Ectodermal cell (in vitro differentiated cells): ENCODE measurements around the gene ZNF576.

Experiments
- H3K27ac ChIP-seq: 2 replicates; pipeline ENCODE4 v1.7.0; 2013; ENCODE audit warnings: mild to moderate bottlenecking, low read depth, low read length; ENCODE audit not compliant: insufficient read depth, poor library complexity, severe bottlenecking
- H3K27me3 ChIP-seq: 2 replicates; pipeline ENCODE4 v1.7.0; 2013; ENCODE audit warnings: mild to moderate bottlenecking, low read length; ENCODE audit not compliant: insufficient read depth, control insufficient read depth, poor library complexity, severe bottlenecking
- H3K36me3 ChIP-seq: one replicate; pipeline ENCODE4 v1.7.0; 2013; ENCODE audit warnings: low read length; ENCODE audit not compliant: control insufficient read depth, insufficient read depth
- H3K4me1 ChIP-seq: one replicate; pipeline ENCODE4 v1.7.0; 2013; ENCODE audit warnings: low read length; ENCODE audit not compliant: control insufficient read depth, insufficient read depth
- H3K4me3 ChIP-seq: 2 replicates; pipeline ENCODE4 v1.7.0; 2013; ENCODE audit warnings: low read depth, low read length, control low read depth; ENCODE audit not compliant: insufficient read depth
- H3K9me3 ChIP-seq: 2 replicates; pipeline ENCODE4 v1.7.0; 2013; ENCODE audit warnings: mild to moderate bottlenecking, low read length, moderate library complexity; ENCODE audit not compliant: control insufficient read depth
- WGBS, 2 experiments: methylation state at CpG; one replicate each; pipeline ENCODE4 v1.1.7; 2013; ENCODE audit warnings: missing lambda C conversion rate in 2 of 2; 5-methylcytosine and 5-hydroxymethylcytosine counted together

The ZNF576 gene

GRCh38 chr19:43591904-43592772 is 4.3 kb upstream of the ZNF576 start:
- H3K27me3 ChIP-seq = no peaks in the 10 kb centered on the region
- H3K9me3 ChIP-seq = no peaks in the 10 kb centered on the region
- 96% methylated on average over 63 of the region's 63 CpGs for WGBS, 2 experiments
- no peak overlapping the region for H3K27ac ChIP-seq
- H3K4me3 ChIP-seq = no peak overlapping the region
- peaks cover 31% of the 10 kb centered on the region for H3K36me3 ChIP-seq
- peaks cover 2% of the 10 kb centered on the region for H3K4me1 ChIP-seq

GRCh38 chr19:43592800-43593350 is 3.5 kb upstream of the ZNF576 start:
- Histone ChIP-seq H3K4me1 (peaks cover 7% of the 10 kb centered on the region), H3K27ac (no peak overlapping the region), H3K27me3 (no peaks in the 10 kb centered on the region), H3K9me3 (no peaks in the 10 kb centered on the region), H3K4me3 (no peak overlapping the region), H3K36me3 (peaks cover 31% of the 10 kb centered on the region)
- 95 to 96% methylated on average over 37 of the region's 37 CpGs for WGBS, 2 experiments

- Histone ChIP-seq H3K36me3 (peaks cover 25% of the 10 kb centered on the region), H3K9me3 (no peaks in the 10 kb centered on the region), H3K4me1 (peaks cover 7% of the 10 kb centered on the region), H3K27me3 (no peaks in the 10 kb centered on the region), H3K4me3 (peak overlapping the region; percentile 78), H3K27ac (no peak overlapping the region)
- 93 to 96% methylated on average over 9 to 10 of the region's 10 CpGs for WGBS, 2 experiments
Measured at GRCh38 chr19:43594081-43594697, 2.2 kb upstream of the ZNF576 start.

- Histone ChIP-seq H3K27me3 (no peaks in the 10 kb centered on the region), H3K9me3 (no peaks in the 10 kb centered on the region), H3K4me1 (peaks cover 7% of the 10 kb centered on the region), H3K27ac (peak overlapping the region; percentile 80), H3K36me3 (peaks cover 25% of the 10 kb centered on the region), H3K4me3 (peak overlapping the region; percentile 78)
- WGBS, 2 experiments = 4% methylated on average over 64 of the region's 64 CpGs
Measured at GRCh38 chr19:43594710-43595604, 1.4 kb upstream of the ZNF576 start.

GRCh38 chr19:43595605-43595998 is 793 bp upstream of the ZNF576 start:
- H3K4me1 ChIP-seq = peaks cover 7% of the 10 kb centered on the region
- H3K4me3 ChIP-seq = peak overlapping the region; percentile 78
- peak overlapping the region; percentile 80 for H3K27ac ChIP-seq
- H3K27me3 ChIP-seq = no peaks in the 10 kb centered on the region
- H3K36me3 ChIP-seq = peaks cover 25% of the 10 kb centered on the region
- no peaks in the 10 kb centered on the region for H3K9me3 ChIP-seq
- WGBS, 2 experiments = 4 to 5% methylated on average over 18 of the region's 18 CpGs

GRCh38 chr19:43596842-43597461 is 557 bp downstream of the ZNF576 start:
- Histone ChIP-seq H3K4me3 (peak overlapping the region; percentile 72), H3K36me3 (peaks cover 24% of the 10 kb centered on the region), H3K4me1 (peaks cover 7% of the 10 kb centered on the region), H3K9me3 (no peaks in the 10 kb centered on the region), H3K27me3 (no peaks in the 10 kb centered on the region), H3K27ac (peak overlapping the region; percentile 100)
- 39 to 40% methylated on average over 7 of the region's 7 CpGs for WGBS, 2 experiments

GRCh38 chr19:43597876-43598275 is 1.5 kb downstream of the ZNF576 start:
- H3K27me3 ChIP-seq = no peaks in the 10 kb centered on the region
- no peaks in the 10 kb centered on the region for H3K9me3 ChIP-seq
- no peak overlapping the region for H3K27ac ChIP-seq
- WGBS, 2 experiments = 89 to 93% methylated on average over 5 of the region's 5 CpGs
- H3K4me3 ChIP-seq = no peak overlapping the region
- H3K4me1 ChIP-seq = peaks cover 7% of the 10 kb centered on the region
- peaks cover 15% of the 10 kb centered on the region for H3K36me3 ChIP-seq

GRCh38 chr19:43598445-43599240 is 2.2 kb downstream of the ZNF576 start:
- WGBS, 2 experiments = 95 to 96% methylated on average over 19 of the region's 19 CpGs
- H3K27me3 ChIP-seq = no peaks in the 10 kb centered on the region
- no peak overlapping the region for H3K4me3 ChIP-seq
- no peak overlapping the region for H3K27ac ChIP-seq
- peaks cover 7% of the 10 kb centered on the region for H3K4me1 ChIP-seq
- no peaks in the 10 kb centered on the region for H3K9me3 ChIP-seq
- peaks cover 7% of the 10 kb centered on the region for H3K36me3 ChIP-seq
